AG09309 (cell line): ENCODE data around the gene CMSS1.

ENCODE experiments used
- DNase-seq: peaks from one replicate; pipeline ENCODE4 v3.0.0-alpha.2; 2010; ENCODE audit warnings: low read depth
- H3K4me3 ChIP-seq: 2 replicates; pipeline ENCODE4 v1.5.1; 2011; ENCODE audit warnings: mild to moderate bottlenecking, low read depth, low read length, moderate library complexity; ENCODE audit not compliant: control insufficient read depth
- CTCF ChIP-seq: IDR thresholded peaks from 2 replicates; pipeline ENCODE4 v1.5.1; 2011; ENCODE audit warnings: mild to moderate bottlenecking, low read depth, low read length, inconsistent platforms; ENCODE audit not compliant: insufficient read depth, control insufficient read depth; ENCODE audit errors: missing control alignments

The CMSS1 gene

GRCh38 chr3:100053951-100054620 is 236.4 kb downstream of the CMSS1 start:
- DNase-seq = no peak
- no peak for TF ChIP-seq CTCF

GRCh38 chr3:100057716-100058575 is 240.3 kb downstream of the CMSS1 start:
- DNase-seq = no peak
- no peak for TF ChIP-seq CTCF
- H3K4me3 ChIP-seq = no peak overlapping the region

More at GRCh38 chr3:100053951-100054620, 236.4 kb downstream of the CMSS1 start:
- H3K4me3 ChIP-seq = no peak overlapping the region

GRCh38 chr3:100059472-100059871 is 241.8 kb downstream of the CMSS1 start:
- TF ChIP-seq CTCF = no peak
- no peak overlapping the region for H3K4me3 ChIP-seq
- no peak for DNase-seq

- no peak for DNase-seq
- no peak overlapping the region for H3K4me3 ChIP-seq
- TF ChIP-seq CTCF = no peak
Observed at GRCh38 chr3:100060685-100061484, 243.2 kb downstream of the CMSS1 start.

GRCh38 chr3:100062665-100063064 is 245.0 kb downstream of the CMSS1 start:
- no peak for TF ChIP-seq CTCF
- H3K4me3 ChIP-seq = no peak overlapping the region
- DNase-seq = no peak

- no peak overlapping the region for H3K4me3 ChIP-seq
- DNase-seq = no peak
- no peak for TF ChIP-seq CTCF
Observed at GRCh38 chr3:100063929-100064461, 246.3 kb downstream of the CMSS1 start.
